HUDEP-2 (cell line): ENCODE data around the gene G6PD.
A peak's percentile ranks its signal among the peaks of the same experiment; 100 is the strongest.
"Not testable (repeated sequence)": the region's sequence is repeated elsewhere in the genome, so short reads cannot be mapped to it uniquely, and the experiment has no call there.

Experiments
- DNase-seq, 76 experiments: peaks; one replicate each; lab custom pipeline; 2025; ENCODE audit not compliant: unreplicated experiment in 76 of 76; lab: John Stamatoyannopoulos, UW

G6PD gene

GRCh38 chrX:154546354-154547244 lies at the start of gene G6PD:
TSS of gene G6PD (minus strand) at chrX:154546846. CDS start at chrX:154546155, 691 bp downstream.
- DNase-seq, result peak in 66 of 76 experiments; percentile 1 to 85 (median 66)

- no peak for DNase-seq
Measured at GRCh38 chrX:154595559-154596249, 49.1 kb upstream of the G6PD start.

GRCh38 chrX:154594491-154594890 lies 47.8 kb upstream of the G6PD start:
- DNase-seq, result no peak

- no peak for DNase-seq
Measured at GRCh38 chrX:154593201-154593600, 46.6 kb upstream of the G6PD start.

GRCh38 chrX:154592505-154592904 lies 45.9 kb upstream of the G6PD start:
- DNase-seq, result no peak

- not testable (repeated sequence) for DNase-seq
Measured at GRCh38 chrX:154590415-154590814, 43.8 kb upstream of the G6PD start.

- not testable (repeated sequence) for DNase-seq
Measured at GRCh38 chrX:154584585-154585183, 38.0 kb upstream of the G6PD start, which contains the start of gene CTAG1A. TSS of gene CTAG1A (plus strand) at chrX:154585133. CDS start at chrX:154585207, 74 bp downstream.

GRCh38 chrX:154582994-154583393 lies 36.3 kb upstream of the G6PD start:
- not testable (repeated sequence) for DNase-seq

- DNase-seq, result not testable (repeated sequence)
Measured at GRCh38 chrX:154575076-154575475, 28.4 kb upstream of the G6PD start.

- not testable (repeated sequence) for DNase-seq
Measured at GRCh38 chrX:154573061-154573460, 26.4 kb upstream of the G6PD start.

GRCh38 chrX:154570361-154570760 lies 23.7 kb upstream of the G6PD start:
- DNase-seq, result not testable (repeated sequence)

GRCh38 chrX:154562295-154562694 lies 15.6 kb upstream of the G6PD start:
- DNase-seq, result not testable (repeated sequence)

GRCh38 chrX:154560326-154560725 lies 13.7 kb upstream of the G6PD start:
- not testable (repeated sequence) for DNase-seq

- DNase-seq, result not testable (repeated sequence)
Measured at GRCh38 chrX:154558896-154559295, 12.2 kb upstream of the G6PD start.

- DNase-seq, result not testable (repeated sequence)
Measured at GRCh38 chrX:154558060-154558690, 11.5 kb upstream of the G6PD start.

- DNase-seq, result not testable (repeated sequence)
Measured at GRCh38 chrX:154552112-154552806, 5.6 kb upstream of the G6PD start.

GRCh38 chrX:154549766-154550165 lies 3.1 kb upstream of the G6PD start:
- DNase-seq, result no peak

- DNase-seq, result no peak
Measured at GRCh38 chrX:154548028-154548316, 1.3 kb upstream of the G6PD start.

- DNase-seq, result peak in 73 of 76 experiments; percentile 9 to 93 (median 84)
Measured at GRCh38 chrX:154547245-154548027, 790 bp upstream of the G6PD start, which contains the start of gene IKBKG. TSS of gene IKBKG (plus strand) at chrX:154547620. CDS start at chrX:154552003, 4,383 bp downstream.
